ENCODE results near the gene SETBP1. TPM values are rescaled to one million over a fixed set of nuclear protein-coding genes. Genes with fewer than 3 reads are reported as not detected.

SETBP1 gene
- total RNA-seq, 4 donors from 2014 or later: 14.5 to 34.2 (median 19.3) TPM

DNA sequence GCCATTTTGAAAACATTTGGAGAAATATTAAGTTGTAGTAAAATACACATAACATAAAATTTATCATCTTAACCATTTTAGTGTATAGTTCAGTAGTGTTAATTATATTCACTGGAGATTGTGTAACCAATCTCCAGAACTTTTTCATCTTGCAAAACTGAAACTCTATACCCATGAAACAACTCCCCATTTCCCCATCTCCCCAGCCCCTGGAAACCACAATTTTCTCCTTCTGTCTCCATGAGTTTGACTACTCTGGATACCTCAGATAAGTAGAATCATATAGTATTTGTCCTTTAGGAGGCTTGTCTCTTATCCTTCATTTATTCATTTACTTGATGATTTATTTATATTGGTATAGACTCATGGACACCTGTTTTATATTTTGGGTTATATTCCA, 392.9 kb downstream of the SETBP1 start:
- ATAC-seq (ENCODE audit: low FRiP score): no peak
- TF ChIP-seq, protein P1, sequence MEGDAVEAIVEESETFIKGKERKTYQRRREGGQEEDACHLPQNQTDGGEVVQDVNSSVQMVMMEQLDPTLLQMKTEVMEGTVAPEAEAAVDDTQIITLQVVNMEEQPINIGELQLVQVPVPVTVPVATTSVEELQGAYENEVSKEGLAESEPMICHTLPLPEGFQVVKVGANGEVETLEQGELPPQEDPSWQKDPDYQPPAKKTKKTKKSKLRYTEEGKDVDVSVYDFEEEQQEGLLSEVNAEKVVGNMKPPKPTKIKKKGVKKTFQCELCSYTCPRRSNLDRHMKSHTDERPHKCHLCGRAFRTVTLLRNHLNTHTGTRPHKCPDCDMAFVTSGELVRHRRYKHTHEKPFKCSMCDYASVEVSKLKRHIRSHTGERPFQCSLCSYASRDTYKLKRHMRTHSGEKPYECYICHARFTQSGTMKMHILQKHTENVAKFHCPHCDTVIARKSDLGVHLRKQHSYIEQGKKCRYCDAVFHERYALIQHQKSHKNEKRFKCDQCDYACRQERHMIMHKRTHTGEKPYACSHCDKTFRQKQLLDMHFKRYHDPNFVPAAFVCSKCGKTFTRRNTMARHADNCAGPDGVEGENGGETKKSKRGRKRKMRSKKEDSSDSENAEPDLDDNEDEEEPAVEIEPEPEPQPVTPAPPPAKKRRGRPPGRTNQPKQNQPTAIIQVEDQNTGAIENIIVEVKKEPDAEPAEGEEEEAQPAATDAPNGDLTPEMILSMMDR (IDR thresholded peaks at IDR 0.05): no peak
- DNase-seq (ENCODE audit: low spot score): no peak

DNA sequence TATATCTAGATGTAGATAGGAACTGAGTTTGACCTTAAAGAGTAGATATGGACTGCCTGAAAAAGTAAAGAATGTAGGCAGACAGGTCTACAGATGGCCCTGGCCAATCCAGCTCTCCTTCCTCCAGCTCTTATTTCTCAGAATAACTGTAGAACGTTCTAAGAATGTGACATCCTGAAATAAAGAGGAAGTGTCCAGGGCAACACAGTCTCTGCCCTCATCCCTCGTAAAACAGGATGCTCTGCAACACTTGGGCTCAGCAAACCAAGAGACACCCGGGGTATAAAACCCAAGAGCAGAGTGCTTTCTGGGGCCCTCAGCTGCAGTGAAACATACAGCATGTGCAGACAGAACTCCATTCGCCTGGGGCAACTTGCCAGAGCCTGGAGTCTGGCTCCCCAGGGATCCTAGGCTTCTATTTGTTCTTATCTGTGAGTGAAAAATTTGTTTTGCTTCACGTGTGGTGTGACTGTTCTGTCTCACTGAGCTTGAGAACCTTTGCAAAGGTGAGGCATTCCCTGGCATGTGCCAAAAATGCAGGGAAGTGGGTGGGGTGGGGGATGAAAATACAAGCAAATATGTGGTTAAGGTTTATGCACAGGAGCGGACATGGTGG, 401.0 kb downstream of the SETBP1 start:
- ATAC-seq (ENCODE audit: low FRiP score): no peak
- TF ChIP-seq, protein P1 (IDR thresholded peaks at IDR 0.05): no peak
- DNase-seq (ENCODE audit: low spot score): no peak

DNA sequence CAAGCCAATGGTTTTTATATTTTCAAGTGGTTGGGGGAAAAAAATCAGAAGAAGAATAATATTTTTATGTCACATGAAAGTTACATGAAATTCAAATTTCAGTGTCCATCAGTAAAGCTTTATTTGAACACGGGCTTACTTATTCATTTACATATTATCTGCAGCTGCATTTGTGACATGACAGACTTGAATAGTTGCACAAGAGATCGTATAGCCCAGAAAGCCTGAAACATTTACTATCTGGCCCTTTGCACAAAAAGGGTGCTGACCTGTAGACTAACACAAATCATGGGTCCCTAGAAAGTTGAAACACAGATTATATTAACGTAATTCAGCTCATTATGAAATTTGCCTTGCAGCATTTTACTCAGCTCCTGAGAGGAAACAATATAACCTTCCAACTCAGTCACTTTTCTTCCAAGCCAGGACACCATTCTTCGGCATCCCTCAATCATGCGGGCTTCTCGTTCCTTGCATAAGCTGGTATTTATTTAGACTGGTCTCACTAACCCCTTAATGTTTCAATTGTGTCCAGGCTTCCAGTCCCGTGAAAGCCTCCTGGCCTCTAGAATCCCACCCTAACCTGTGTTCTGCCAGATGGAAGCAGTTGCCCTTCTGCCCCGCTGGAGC, 402.7 kb downstream of the SETBP1 start:
- TF ChIP-seq, protein P1 (IDR thresholded peaks at IDR 0.05): no peak
- no peak for DNase-seq (ENCODE audit: low spot score)
- ATAC-seq (ENCODE audit: low FRiP score): no peak

DNA sequence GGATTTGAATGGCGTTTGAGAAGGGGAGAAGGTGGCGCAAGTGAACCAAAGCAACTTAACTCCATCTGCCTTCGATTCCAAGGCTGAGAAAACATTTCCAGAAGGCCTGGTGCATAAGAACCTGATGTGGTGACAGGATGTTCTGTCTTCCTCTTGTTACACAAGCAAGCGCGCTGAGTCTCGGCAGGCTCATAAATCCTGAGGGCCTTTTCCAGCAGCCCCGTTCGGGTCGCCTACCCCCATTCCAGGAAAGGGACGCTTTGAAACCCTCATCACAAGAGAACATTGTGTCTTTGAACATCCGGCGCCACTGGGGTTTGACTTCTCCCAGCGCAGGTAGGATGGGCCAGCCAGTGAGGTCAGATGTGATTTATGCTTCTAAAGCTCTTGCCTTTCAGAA, 403.5 kb downstream of the SETBP1 start:
- ATAC-seq (ENCODE audit: low FRiP score): no peak
- TF ChIP-seq, protein P1 (IDR thresholded peaks at IDR 0.05): no peak
- no peak for DNase-seq (ENCODE audit: low spot score)

- DNase-seq (ENCODE audit: low spot score) (no peak), ATAC-seq (ENCODE audit: low FRiP score) (no peak)
- TF ChIP-seq, protein P1 (IDR thresholded peaks at IDR 0.05): no peak
These were observed 405.4 kb downstream of the SETBP1 start for GRCh38 chr18:45085916-45086624.

DNA sequence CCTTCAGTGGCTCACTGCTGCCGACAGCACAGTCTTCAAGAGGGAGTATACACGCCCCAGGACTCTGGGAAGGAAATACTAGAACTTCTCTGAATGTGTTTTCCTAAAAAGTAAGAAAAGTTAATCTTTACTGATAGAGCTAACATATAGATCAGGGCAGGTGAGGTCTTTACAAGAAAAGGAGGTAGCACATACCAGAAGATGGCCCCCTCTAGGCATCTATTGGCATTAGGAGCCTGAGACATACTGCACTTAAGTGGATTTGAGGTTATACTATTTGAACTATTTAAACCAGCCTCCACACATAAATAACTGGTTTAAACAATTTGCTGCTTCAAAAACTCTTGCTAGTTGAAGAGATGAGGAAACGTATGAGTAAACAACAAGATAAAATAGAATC, 406.1 kb downstream of the SETBP1 start:
- TF ChIP-seq, protein P1 (IDR thresholded peaks at IDR 0.05): no peak
- DNase-seq (ENCODE audit: low spot score) (no peak), ATAC-seq (ENCODE audit: low FRiP score) (no peak)

Data from omental fat pad (tissue), 4 donors.